ENCODE measurements around the gene FMC1.

The FMC1 gene

GRCh38 chr7:139345042-139345441, 3.9 kb downstream of the FMC1 start:
- Histone ChIP-seq H2AFZ (ENCODE audit: low read length) (no peak overlapping the region), H3K27ac (ENCODE audit: low read length) (no peak overlapping the region), H4K20me1 (ENCODE audit: insufficient read depth, low read length) (no peaks in the 10 kb centered on the region), H3K4me1 (ENCODE audit: low read length) (peaks cover 9% of the 10 kb centered on the region; the same call in 1 of the 2 replicates), H3K9ac (ENCODE audit: low read length) (no peak overlapping the region), H3K4me3 (ENCODE audit: low read length) (no peak overlapping the region), H3K79me2 (ENCODE audit: low read length) (peaks cover 24% of the 10 kb centered on the region), H3K9me3 (replicated peaks; ENCODE audit: insufficient read depth, low read length) (no peaks in the 10 kb centered on the region), H3K36me3 (replicated peaks; ENCODE audit: insufficient read depth, low read length) (no peaks in the 10 kb centered on the region), H3K9me2 (replicated peaks; ENCODE audit: insufficient read depth, low read length) (no peaks in the 10 kb centered on the region), H3K4me2 (ENCODE audit: low read depth, low read length) (no peak overlapping the region), H3K27me3 (replicated peaks; ENCODE audit: insufficient read depth, low read length) (no peaks in the 10 kb centered on the region), H3F3A (ENCODE audit: insufficient read depth, low read length) (peaks cover 13% of the 10 kb centered on the region)
- TF ChIP-seq CTCF (IDR thresholded peaks at IDR 0.05; ENCODE audit: low read length): no peak
- no peak for TF ChIP-seq EZH2phosphoT487 (IDR thresholded peaks at IDR 0.05; ENCODE audit: low read length)
- TF ChIP-seq EZH2 (optimal IDR thresholded peaks at IDR 0.05; ENCODE audit: low read depth, low read length): no peak
- no peak for DNase-seq

- Histone ChIP-seq H3K36me3 (replicated peaks; ENCODE audit: insufficient read depth, low read length) (no peaks in the 10 kb centered on the region), H3K4me1 (ENCODE audit: low read length) (no peaks in the 10 kb centered on the region), H3K27me3 (replicated peaks; ENCODE audit: insufficient read depth, low read length) (no peaks in the 10 kb centered on the region), H3K4me3 (ENCODE audit: low read length) (no peak overlapping the region), H3K79me2 (ENCODE audit: low read length) (no peaks in the 10 kb centered on the region), H3K27ac (ENCODE audit: low read length) (no peak overlapping the region), H3F3A (ENCODE audit: insufficient read depth, low read length) (no peaks in the 10 kb centered on the region), H2AFZ (ENCODE audit: low read length) (no peak overlapping the region), H3K9me3 (replicated peaks; ENCODE audit: insufficient read depth, low read length) (no peaks in the 10 kb centered on the region), H3K9me2 (replicated peaks; ENCODE audit: insufficient read depth, low read length) (no peaks in the 10 kb centered on the region), H3K9ac (ENCODE audit: low read length) (no peak overlapping the region), H3K4me2 (ENCODE audit: low read depth, low read length) (no peak overlapping the region), H4K20me1 (ENCODE audit: insufficient read depth, low read length) (no peaks in the 10 kb centered on the region)
- TF ChIP-seq EZH2 (optimal IDR thresholded peaks at IDR 0.05; ENCODE audit: low read depth, low read length) (no peak), CTCF (IDR thresholded peaks at IDR 0.05; ENCODE audit: low read length) (no peak), EZH2phosphoT487 (IDR thresholded peaks at IDR 0.05; ENCODE audit: low read length) (no peak)
- DNase-seq: no peak
Measured at GRCh38 chr7:139351027-139351426, 9.9 kb downstream of the FMC1 start.

- H3F3A ChIP-seq (ENCODE audit: insufficient read depth, low read length): peaks cover 18% of the 10 kb centered on the region
- H3K9me3 ChIP-seq (replicated peaks; ENCODE audit: insufficient read depth, low read length): no peaks in the 10 kb centered on the region
- no peaks in the 10 kb centered on the region for H3K36me3 ChIP-seq (replicated peaks; ENCODE audit: insufficient read depth, low read length)
- no peaks in the 10 kb centered on the region for H4K20me1 ChIP-seq (ENCODE audit: insufficient read depth, low read length)
- H2AFZ ChIP-seq (ENCODE audit: low read length): no peak overlapping the region
- no peak overlapping the region for H3K27ac ChIP-seq (ENCODE audit: low read length)
- H3K9me2 ChIP-seq (replicated peaks; ENCODE audit: insufficient read depth, low read length): no peaks in the 10 kb centered on the region
- H3K9ac ChIP-seq (ENCODE audit: low read length): no peak overlapping the region
- H3K79me2 ChIP-seq (ENCODE audit: low read length): peaks cover 6% of the 10 kb centered on the region; the same call in 1 of the 2 replicates
- H3K27me3 ChIP-seq (replicated peaks; ENCODE audit: insufficient read depth, low read length): no peaks in the 10 kb centered on the region
- no peaks in the 10 kb centered on the region for H3K4me1 ChIP-seq (ENCODE audit: low read length)
- DNase-seq: no peak
- H3K4me3 ChIP-seq (ENCODE audit: low read length): no peak overlapping the region
- no peak for TF ChIP-seq EZH2 (optimal IDR thresholded peaks at IDR 0.05; ENCODE audit: low read depth, low read length)
- TF ChIP-seq CTCF (IDR thresholded peaks at IDR 0.05; ENCODE audit: low read length): no peak
- TF ChIP-seq EZH2phosphoT487 (IDR thresholded peaks at IDR 0.05; ENCODE audit: low read length): no peak
- no peak overlapping the region for H3K4me2 ChIP-seq (ENCODE audit: low read depth, low read length)
Measured at GRCh38 chr7:139354729-139355128, 13.6 kb downstream of the FMC1 start.

Measured in MM.1S (cell line).